Fibroblast of lung (primary cell): Measurements from ENCODE around the gene LSM14B. TPM values are rescaled to one million over a fixed set of nuclear protein-coding genes. Genes with fewer than 3 reads are reported as not detected.

ENCODE experiments used
- DNase-seq, 2 donors: peaks; one replicate each; pipeline versions ENCODE4 v3.0.0 to v3.0.0-alpha.2; 2010; ENCODE audit warnings: low read depth in 2 of 2
- H2AFZ ChIP-seq: 2 replicates; pipeline ENCODE4 v1.5.1; 2012; ENCODE audit warnings: low read length, control low read depth, inconsistent platforms
- H3K27ac ChIP-seq: 2 replicates; pipeline ENCODE4 v1.5.1; 2011; ENCODE audit warnings: low read length, control low read depth; ENCODE audit not compliant: insufficient read depth
- H3K27me3 ChIP-seq: 2 replicates; pipeline ENCODE4 v1.5.1; 2011; ENCODE audit warnings: mild to moderate bottlenecking, low read length; ENCODE audit not compliant: control insufficient read depth, insufficient read depth
- H3K36me3 ChIP-seq: 2 replicates; pipeline ENCODE4 v1.5.1; 2011; ENCODE audit warnings: low read length; ENCODE audit not compliant: control insufficient read depth, insufficient read depth
- H3K4me1 ChIP-seq: 2 replicates; pipeline ENCODE4 v1.5.1; 2011; ENCODE audit warnings: low read length; ENCODE audit not compliant: control insufficient read depth, insufficient read depth; ENCODE audit errors: extremely low read depth
- H3K4me2 ChIP-seq: 2 replicates; pipeline ENCODE4 v1.5.1; 2011; ENCODE audit warnings: low read length, control low read depth; ENCODE audit not compliant: insufficient read depth; ENCODE audit errors: extremely low read depth
- H3K4me3 ChIP-seq, 4 experiments: fragments of 200-600 bp in 1 of 4; sonication (generic) in 1 of 4; replicated peaks in 1 of 4; 2 replicates each; pipeline ENCODE4 v1.5.1; 2011 to 2016; ENCODE audit warnings: low read length in 4 of 4, low read depth in 3 of 4, mild to moderate bottlenecking in 3 of 4, control low read depth in 2 of 4, inconsistent platforms in 1 of 4, mixed read lengths in 1 of 4; ENCODE audit not compliant: insufficient read depth in 1 of 4; ENCODE audit errors: control extremely low read depth in 1 of 4
- H3K79me2 ChIP-seq: 2 replicates; pipeline ENCODE4 v1.5.1; 2012; ENCODE audit warnings: mild to moderate bottlenecking, low read length, inconsistent platforms; ENCODE audit not compliant: control insufficient read depth, insufficient read depth
- H3K9ac ChIP-seq: 2 replicates; pipeline ENCODE4 v1.5.1; 2011; ENCODE audit warnings: mild to moderate bottlenecking, low read length, control low read depth; ENCODE audit not compliant: insufficient read depth
- H3K9me3 ChIP-seq: 2 replicates; pipeline ENCODE4 v1.5.1; 2012; ENCODE audit warnings: low read depth, low read length; ENCODE audit not compliant: control insufficient read depth, insufficient read depth
- H4K20me1 ChIP-seq: 2 replicates; pipeline ENCODE4 v1.5.1; 2011; ENCODE audit warnings: low read length; ENCODE audit not compliant: control insufficient read depth, insufficient read depth; ENCODE audit errors: extremely low read depth
- EZH2 ChIP-seq: IDR thresholded peaks from 2 replicates; pipeline ENCODE4 v1.5.1; 2012; ENCODE audit warnings: low read length, control low read depth, mild to moderate bottlenecking; ENCODE audit errors: missing control alignments
- polyA plus RNA-seq, 2 donors: library from polyadenylated mRNA; depleted of rRNA in 1 of 2; stranded (reverse) in 1 of 2; unstranded in 1 of 2; fragments of >200 nt; gene quantifications; 2 replicates each; pipeline ENCODE4 v1.2.1, GENCODE V29; 2011 to 2012; ENCODE audit warnings: missing spikeins in 1 of 2
- total RNA-seq: library from RNA; depleted of rRNA; stranded (reverse); fragments of >200 nt; gene quantifications from 2 replicates; pipeline ENCODE4 v1.2.1, GENCODE V29; 2014
- TF ChIP-seq, protein P1 (sequence below), 2 donors: IDR thresholded peaks in 1 of 2; conservative IDR thresholded peaks in 1 of 2; 1 replicate in 1 of 2; 2 replicates in 1 of 2; pipeline ENCODE4 v1.5.1; 2011 to 2012; ENCODE audit warnings: low read length in 2 of 2, control low read depth in 1 of 2, inconsistent platforms in 1 of 2, low read depth in 1 of 2, mild to moderate bottlenecking in 1 of 2

Gene LSM14B
- total and polyA plus RNA-seq, 2 donors (not counting 1 experiment from before 2014, with no cell fraction given), result 20.2 to 48.7 TPM

DNA sequence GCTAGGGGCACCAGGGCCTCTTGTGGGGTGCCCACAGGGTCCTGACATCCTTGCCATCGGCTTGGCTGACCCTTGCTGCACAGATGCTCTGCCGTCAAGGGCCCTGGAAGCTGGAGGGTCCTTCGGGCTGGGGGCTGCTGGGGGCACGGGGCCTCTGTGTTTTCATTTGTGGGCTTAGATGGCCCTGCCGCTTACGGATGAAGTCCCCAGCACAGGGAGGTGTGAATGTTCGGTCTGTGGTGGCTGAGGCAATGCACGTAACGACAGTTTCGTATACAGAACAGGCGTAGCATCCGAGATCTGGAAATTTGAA, 35.8 kb downstream of the LSM14B start:
- no peaks in the 10 kb centered on the region for H3K4me1 ChIP-seq
- H3K27ac ChIP-seq, result no peak overlapping the region
- no peak overlapping the region for H3K9ac ChIP-seq
- peaks cover 4% of the 10 kb centered on the region for H3K36me3 ChIP-seq
- H3K4me3 ChIP-seq, result no peak overlapping the region
- no peak overlapping the region for H3K4me2 ChIP-seq
- no peaks in the 10 kb centered on the region for H3K9me3 ChIP-seq
- DNase-seq, result no peak
- no peaks in the 10 kb centered on the region for H4K20me1 ChIP-seq
- no peak overlapping the region for H2AFZ ChIP-seq
- TF ChIP-seq, protein P1, sequence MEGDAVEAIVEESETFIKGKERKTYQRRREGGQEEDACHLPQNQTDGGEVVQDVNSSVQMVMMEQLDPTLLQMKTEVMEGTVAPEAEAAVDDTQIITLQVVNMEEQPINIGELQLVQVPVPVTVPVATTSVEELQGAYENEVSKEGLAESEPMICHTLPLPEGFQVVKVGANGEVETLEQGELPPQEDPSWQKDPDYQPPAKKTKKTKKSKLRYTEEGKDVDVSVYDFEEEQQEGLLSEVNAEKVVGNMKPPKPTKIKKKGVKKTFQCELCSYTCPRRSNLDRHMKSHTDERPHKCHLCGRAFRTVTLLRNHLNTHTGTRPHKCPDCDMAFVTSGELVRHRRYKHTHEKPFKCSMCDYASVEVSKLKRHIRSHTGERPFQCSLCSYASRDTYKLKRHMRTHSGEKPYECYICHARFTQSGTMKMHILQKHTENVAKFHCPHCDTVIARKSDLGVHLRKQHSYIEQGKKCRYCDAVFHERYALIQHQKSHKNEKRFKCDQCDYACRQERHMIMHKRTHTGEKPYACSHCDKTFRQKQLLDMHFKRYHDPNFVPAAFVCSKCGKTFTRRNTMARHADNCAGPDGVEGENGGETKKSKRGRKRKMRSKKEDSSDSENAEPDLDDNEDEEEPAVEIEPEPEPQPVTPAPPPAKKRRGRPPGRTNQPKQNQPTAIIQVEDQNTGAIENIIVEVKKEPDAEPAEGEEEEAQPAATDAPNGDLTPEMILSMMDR (conservative IDR thresholded peaks at IDR 0.05 in 1 of 2, IDR thresholded peaks at IDR 0.05 in 1 of 2; ENCODE audit: low read depth in 1 of 2, low read length in 2 of 2), result no peak
- TF ChIP-seq EZH2, result no peak
- peaks cover 20% of the 10 kb centered on the region for H3K79me2 ChIP-seq
- H3K27me3 ChIP-seq, result no peaks in the 10 kb centered on the region

DNA sequence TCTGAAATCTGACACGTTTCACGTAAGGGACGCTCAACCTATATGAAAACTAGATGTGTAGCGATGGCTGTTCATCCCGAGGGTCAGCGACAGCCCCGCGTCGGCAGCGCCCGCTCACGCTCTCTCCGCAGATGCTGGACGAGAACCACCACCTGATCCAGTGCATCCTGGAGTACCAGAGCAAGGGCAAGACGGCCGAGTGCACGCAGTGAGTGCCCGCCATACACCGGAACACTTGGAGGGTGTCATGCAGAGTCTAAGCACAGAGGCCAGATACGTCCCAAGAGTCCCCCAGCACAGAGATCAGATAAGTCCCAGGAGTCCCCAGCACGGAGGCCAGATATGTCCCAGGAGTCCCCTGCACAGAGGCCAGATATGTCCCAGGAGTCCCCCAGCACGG, 36.3 kb downstream of the LSM14B start:
- Histone ChIP-seq H3K4me1 (no peaks in the 10 kb centered on the region), H4K20me1 (no peaks in the 10 kb centered on the region), H3K36me3 (peaks cover 4% of the 10 kb centered on the region), H3K27ac (no peak overlapping the region), H3K27me3 (no peaks in the 10 kb centered on the region), H2AFZ (no peak overlapping the region), H3K4me3 (no peak overlapping the region), H3K9ac (no peak overlapping the region), H3K9me3 (no peaks in the 10 kb centered on the region), H3K79me2 (peaks cover 19% of the 10 kb centered on the region), H3K4me2 (no peak overlapping the region)
- TF ChIP-seq, protein P1 (conservative IDR thresholded peaks at IDR 0.05 in 1 of 2, IDR thresholded peaks at IDR 0.05 in 1 of 2; ENCODE audit: low read depth in 1 of 2, low read length in 2 of 2), result no peak
- no peak for TF ChIP-seq EZH2
- DNase-seq, result no peak

DNA sequence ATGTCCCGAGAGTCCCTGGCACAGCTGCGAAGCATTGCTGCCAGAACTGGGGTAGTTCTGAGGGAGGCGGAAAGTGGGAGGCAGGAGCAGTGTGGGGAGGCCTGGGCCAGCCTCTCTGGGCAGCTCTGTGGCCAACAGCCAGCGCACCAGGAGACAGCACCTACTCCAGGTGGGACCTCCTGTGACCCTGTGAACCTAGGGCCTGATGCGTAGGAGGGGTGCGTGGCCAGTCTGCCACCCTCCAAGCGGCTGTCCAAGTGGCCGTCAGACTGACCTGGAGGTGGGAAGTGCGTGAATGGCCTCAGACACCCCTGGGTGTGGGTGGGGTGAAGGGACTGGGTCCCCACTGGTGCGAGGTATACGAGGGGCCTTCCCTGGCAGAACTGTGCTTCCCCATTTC, 36.8 kb downstream of the LSM14B start:
- H3K36me3 ChIP-seq, result peaks cover 6% of the 10 kb centered on the region
- no peak for TF ChIP-seq EZH2
- TF ChIP-seq, protein P1 (conservative IDR thresholded peaks at IDR 0.05 in 1 of 2, IDR thresholded peaks at IDR 0.05 in 1 of 2; ENCODE audit: low read depth in 1 of 2, low read length in 2 of 2), result no peak
- no peak overlapping the region for H3K27ac ChIP-seq
- H3K79me2 ChIP-seq, result peaks cover 17% of the 10 kb centered on the region
- H3K9me3 ChIP-seq, result no peaks in the 10 kb centered on the region
- no peak overlapping the region for H3K4me3 ChIP-seq
- H3K4me1 ChIP-seq, result no peaks in the 10 kb centered on the region
- no peak for DNase-seq
- no peak overlapping the region for H2AFZ ChIP-seq
- H3K9ac ChIP-seq, result no peak overlapping the region
- H3K27me3 ChIP-seq, result no peaks in the 10 kb centered on the region
- H3K4me2 ChIP-seq, result no peak overlapping the region
- no peaks in the 10 kb centered on the region for H4K20me1 ChIP-seq
